Measurements from ENCODE around the gene RBMS1. TPM values are rescaled to one million over a fixed set of nuclear protein-coding genes. Genes with fewer than 3 reads are reported as not detected.

Gene RBMS1
- total RNA-seq, 1 experiment from 2014 or later, result 77.5 TPM

DNA sequence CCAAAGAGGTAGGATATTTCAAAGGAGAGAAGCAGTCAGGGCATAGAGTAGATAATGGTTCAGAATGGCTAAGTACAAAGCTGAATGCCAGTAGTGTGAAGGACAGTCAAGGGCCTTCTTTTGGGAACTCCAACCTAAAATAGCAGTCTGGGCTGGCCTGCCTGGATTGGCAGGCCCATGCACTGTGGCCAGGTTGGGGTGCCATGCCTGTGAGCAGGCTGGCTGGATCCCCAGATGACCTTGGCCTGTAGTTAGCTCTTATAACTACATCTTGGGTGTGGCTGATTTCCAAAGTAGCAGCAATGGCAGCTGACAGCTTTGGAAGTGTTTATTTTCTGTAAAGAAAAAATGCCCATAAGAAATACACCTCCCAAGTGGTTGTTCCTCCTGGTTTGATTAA lies 242.0 kb downstream of the RBMS1 start:
- no peak overlapping the region for H4K5ac ChIP-seq (ENCODE audit: insufficient read length, low read depth, low read length)
- no peaks in the 10 kb centered on the region for H3K27me3 ChIP-seq (ENCODE audit: insufficient read depth, low read length)
- no peak overlapping the region for H3K4ac ChIP-seq (ENCODE audit: low read depth, low read length)
- no peak overlapping the region for H2BK120ac ChIP-seq (ENCODE audit: low read depth, low read length, poor library complexity, severe bottlenecking)
- no peak overlapping the region for H3K4me2 ChIP-seq (ENCODE audit: insufficient read depth, insufficient read length, low read length)
- no peak overlapping the region for H3K27ac Mint-ChIP-seq
- H3K23ac ChIP-seq (ENCODE audit: insufficient read length, low read depth, low read length), result no peak overlapping the region
- H3K4me3 Mint-ChIP-seq, result no peak overlapping the region
- H2BK12ac ChIP-seq (ENCODE audit: insufficient read length, low read depth, low read length), result no peak overlapping the region
- TF ChIP-seq, protein P1, sequence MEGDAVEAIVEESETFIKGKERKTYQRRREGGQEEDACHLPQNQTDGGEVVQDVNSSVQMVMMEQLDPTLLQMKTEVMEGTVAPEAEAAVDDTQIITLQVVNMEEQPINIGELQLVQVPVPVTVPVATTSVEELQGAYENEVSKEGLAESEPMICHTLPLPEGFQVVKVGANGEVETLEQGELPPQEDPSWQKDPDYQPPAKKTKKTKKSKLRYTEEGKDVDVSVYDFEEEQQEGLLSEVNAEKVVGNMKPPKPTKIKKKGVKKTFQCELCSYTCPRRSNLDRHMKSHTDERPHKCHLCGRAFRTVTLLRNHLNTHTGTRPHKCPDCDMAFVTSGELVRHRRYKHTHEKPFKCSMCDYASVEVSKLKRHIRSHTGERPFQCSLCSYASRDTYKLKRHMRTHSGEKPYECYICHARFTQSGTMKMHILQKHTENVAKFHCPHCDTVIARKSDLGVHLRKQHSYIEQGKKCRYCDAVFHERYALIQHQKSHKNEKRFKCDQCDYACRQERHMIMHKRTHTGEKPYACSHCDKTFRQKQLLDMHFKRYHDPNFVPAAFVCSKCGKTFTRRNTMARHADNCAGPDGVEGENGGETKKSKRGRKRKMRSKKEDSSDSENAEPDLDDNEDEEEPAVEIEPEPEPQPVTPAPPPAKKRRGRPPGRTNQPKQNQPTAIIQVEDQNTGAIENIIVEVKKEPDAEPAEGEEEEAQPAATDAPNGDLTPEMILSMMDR (conservative IDR thresholded peaks at IDR 0.05), result no peak
- H3K36me3 Mint-ChIP-seq (ENCODE audit: insufficient read depth in 1 of 3, low read depth in 3 of 3), result no peaks in the 10 kb centered on the region
- H2AFZ ChIP-seq (ENCODE audit: low read length), result no peak overlapping the region
- H3K9me3 Mint-ChIP-seq, result no peaks in the 10 kb centered on the region
- no peak overlapping the region for H3K14ac ChIP-seq (ENCODE audit: insufficient read depth, low read length)
- H3K79me2 ChIP-seq (ENCODE audit: insufficient read depth, low read length), result no peaks in the 10 kb centered on the region
- no peak overlapping the region for H3K56ac ChIP-seq (ENCODE audit: insufficient read length, low read depth, low read length)
- H2BK5ac ChIP-seq (ENCODE audit: insufficient read length, low read length), result no peak overlapping the region
- no peak overlapping the region for H2BK20ac ChIP-seq (ENCODE audit: low read depth, low read length, poor library complexity, severe bottlenecking)
- H3T11ph ChIP-seq (ENCODE audit: low read length), result no peak overlapping the region
- H4K8ac ChIP-seq (replicated peaks; ENCODE audit: insufficient read length, low read depth, low read length), result no peak overlapping the region
- no peak overlapping the region for H3K9ac ChIP-seq (ENCODE audit: extremely low read depth, insufficient read length, low read length)
- DNase-seq, result no peak
- H3K27ac ChIP-seq (ENCODE audit: insufficient read length, low read depth, low read length), result no peak overlapping the region
- H3K4me1 ChIP-seq (ENCODE audit: insufficient read depth, low read length), result no peaks in the 10 kb centered on the region
- H3K18ac ChIP-seq (ENCODE audit: insufficient read length, low read depth, low read length), result no peak overlapping the region
- H3K23me2 ChIP-seq (ENCODE audit: insufficient read length, low read depth, low read length, poor library complexity, severe bottlenecking), result no peaks in the 10 kb centered on the region
- no peaks in the 10 kb centered on the region for H4K20me1 ChIP-seq (ENCODE audit: control insufficient read depth, insufficient read depth, insufficient read length)
- H3K27me3 Mint-ChIP-seq (ENCODE audit: low read depth), result no peaks in the 10 kb centered on the region; the same call in 1 of the 2 replicates
- no peak overlapping the region for H2AK5ac ChIP-seq (ENCODE audit: insufficient read length, low read length)
- no peak overlapping the region for H2BK15ac ChIP-seq (ENCODE audit: low read depth, low read length)
- no peaks in the 10 kb centered on the region for H3K4me1 Mint-ChIP-seq
- no peaks in the 10 kb centered on the region for H3K9me3 ChIP-seq (ENCODE audit: control insufficient read depth, low read depth, low read length)
- no peaks in the 10 kb centered on the region for H3K79me1 ChIP-seq (ENCODE audit: insufficient read depth, low read depth, low read length, poor library complexity, severe bottlenecking)
- H4K91ac ChIP-seq (ENCODE audit: insufficient read length, low read depth, low read length), result no peak overlapping the region

All from H9 (cell line).